Measurements from ENCODE around the gene MROH2B. TPM values are rescaled to one million over a fixed set of nuclear protein-coding genes. Genes with fewer than 3 reads are reported as not detected.

The MROH2B gene
- total RNA-seq, 2 donors from 2014 or later, result not detected

DNA sequence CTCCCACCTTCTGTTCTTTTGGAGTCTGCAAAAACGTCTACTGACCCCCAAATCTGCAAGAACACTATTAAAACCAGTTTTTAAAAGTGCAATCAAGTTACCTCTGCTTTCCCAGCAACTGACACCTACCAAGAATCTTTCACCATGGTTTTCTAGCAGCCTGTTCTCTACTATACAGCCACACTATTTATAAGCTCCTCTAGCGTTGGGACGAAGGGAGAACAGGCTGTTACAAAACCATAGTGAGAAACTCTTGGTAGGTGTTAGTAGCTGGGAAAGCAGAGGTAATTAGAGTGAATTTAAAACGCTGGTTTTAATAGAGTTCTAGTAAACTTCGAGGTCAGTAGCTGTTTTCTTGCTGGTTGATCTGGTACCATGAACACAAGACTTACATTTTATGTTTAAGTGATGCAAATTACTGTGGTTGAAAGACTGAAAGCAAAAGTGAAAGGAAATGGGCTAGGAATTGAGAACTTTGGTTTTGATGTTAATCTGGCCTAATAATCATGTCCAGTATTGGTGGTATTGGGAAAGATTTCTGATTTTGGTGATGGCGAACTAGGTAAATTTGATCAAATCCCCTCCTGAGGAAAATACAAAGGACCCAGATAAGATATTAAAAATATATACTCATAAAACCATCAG is 5.3 kb downstream of the MROH2B start:
- Histone ChIP-seq H3K9ac (ENCODE audit: low read depth in 2 of 2, low read length in 2 of 2) (no peak overlapping the region), H3K36me3 (no peaks in the 10 kb centered on the region), H3K27ac (no peak overlapping the region), H3K27me3 (no peaks in the 10 kb centered on the region), H3K4me1 (no peaks in the 10 kb centered on the region), H3K9me3 (no peaks in the 10 kb centered on the region), H3K4me3 (no peak overlapping the region)
- TF ChIP-seq CTCF (IDR thresholded peaks at IDR 0.05), result no peak
- intact Hi-C loops (cut with DNase I), result no loop called here
- no peak for DNase-seq

- H3K4me1 ChIP-seq, result no peaks in the 10 kb centered on the region
- no peaks in the 10 kb centered on the region for H3K27me3 ChIP-seq
- H3K36me3 ChIP-seq, result no peaks in the 10 kb centered on the region
- H3K27ac ChIP-seq, result no peak overlapping the region
- DNase-seq, result no peak
- no peak for TF ChIP-seq CTCF (IDR thresholded peaks at IDR 0.05)
- H3K9me3 ChIP-seq, result no peaks in the 10 kb centered on the region
- no peak overlapping the region for H3K4me3 ChIP-seq
- no peak overlapping the region for H3K9ac ChIP-seq (ENCODE audit: low read depth in 2 of 2, low read length in 2 of 2)
- intact Hi-C loops (cut with DNase I), result no loop called here
Observed at GRCh38 chr5:41057940-41058339, 13.2 kb downstream of the MROH2B start.

DNA sequence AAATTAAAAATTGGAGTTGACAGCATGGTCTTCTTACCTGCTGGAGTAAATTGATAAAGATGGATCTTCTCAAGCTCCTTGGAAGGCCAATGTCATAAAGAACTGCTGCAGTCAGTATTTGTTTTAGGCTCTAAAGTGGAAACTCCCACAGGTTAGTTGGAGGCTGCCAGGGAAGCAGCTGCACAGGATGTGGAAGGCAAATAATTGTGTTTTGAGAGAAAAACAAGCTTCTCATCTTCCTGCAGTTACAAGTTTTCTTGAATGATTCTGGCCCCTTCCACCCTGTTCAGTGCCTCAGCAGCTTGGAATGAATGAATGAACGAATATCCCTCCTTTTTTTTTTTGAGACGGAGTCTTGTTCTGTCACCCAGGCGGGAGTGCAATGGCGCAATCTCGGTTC is 13.9 kb downstream of the MROH2B start:
- Histone ChIP-seq H3K9ac (ENCODE audit: low read depth in 2 of 2, low read length in 2 of 2) (no peak overlapping the region), H3K4me1 (no peaks in the 10 kb centered on the region), H3K36me3 (no peaks in the 10 kb centered on the region), H3K4me3 (no peak overlapping the region), H3K27ac (no peak overlapping the region), H3K27me3 (no peaks in the 10 kb centered on the region), H3K9me3 (no peaks in the 10 kb centered on the region)
- intact Hi-C loops (cut with DNase I), result no loop called here
- no peak for TF ChIP-seq CTCF (IDR thresholded peaks at IDR 0.05)
- no peak for DNase-seq

GRCh38 chr5:41048986-41049385 is 22.2 kb downstream of the MROH2B start:
- intact Hi-C loops (cut with DNase I), result no loop called here
- DNase-seq, result no peak

DNA sequence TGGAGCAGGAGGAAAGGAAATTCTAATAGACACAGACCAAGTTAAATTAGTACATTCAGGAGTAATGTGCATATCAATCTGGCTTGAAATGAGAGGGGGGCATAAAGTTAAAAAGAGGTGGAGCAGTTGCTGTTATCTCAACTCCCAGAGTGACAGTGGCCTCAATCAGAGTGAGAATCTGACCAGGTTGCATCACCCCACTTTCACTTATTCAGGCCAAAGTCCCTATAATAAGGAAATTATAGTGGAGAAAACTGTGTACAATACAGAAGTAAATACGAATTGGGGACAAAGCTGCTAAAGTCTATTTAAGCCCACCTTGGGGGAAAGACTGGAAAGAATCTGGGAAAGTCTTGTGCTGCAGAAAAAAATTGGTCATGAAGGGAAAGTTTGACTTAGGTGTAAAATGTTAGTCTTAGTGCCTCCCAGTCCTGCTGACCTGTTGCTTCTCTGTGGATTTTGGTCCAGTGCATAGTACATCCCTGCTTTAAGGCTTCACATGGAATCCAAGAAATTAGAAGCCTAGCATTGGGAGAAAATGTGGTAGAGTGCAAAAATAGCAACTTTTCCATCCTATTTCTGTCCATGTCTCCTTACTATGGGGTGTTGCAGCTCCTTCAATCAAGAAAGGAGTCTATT is 27.9 kb downstream of the MROH2B start:
- H3K4me1 ChIP-seq, result no peaks in the 10 kb centered on the region
- H3K9ac ChIP-seq (ENCODE audit: low read depth in 2 of 2, low read length in 2 of 2), result no peak overlapping the region
- peak; percentile 20 for DNase-seq
- no peaks in the 10 kb centered on the region for H3K36me3 ChIP-seq
- H3K4me3 ChIP-seq, result no peak overlapping the region
- intact Hi-C loops (cut with DNase I), result no loop called here
- H3K27ac ChIP-seq, result no peak overlapping the region
- H3K27me3 ChIP-seq, result no peaks in the 10 kb centered on the region
- H3K9me3 ChIP-seq, result no peaks in the 10 kb centered on the region
- TF ChIP-seq CTCF (IDR thresholded peaks at IDR 0.05), result no peak

More at GRCh38 chr5:41048986-41049385, 22.2 kb downstream of the MROH2B start:
- TF ChIP-seq CTCF (IDR thresholded peaks at IDR 0.05), result no peak
- no peak overlapping the region for H3K4me3 ChIP-seq
- H3K27ac ChIP-seq, result no peak overlapping the region
- no peaks in the 10 kb centered on the region for H3K36me3 ChIP-seq
- H3K4me1 ChIP-seq, result no peaks in the 10 kb centered on the region
- H3K9me3 ChIP-seq, result no peaks in the 10 kb centered on the region
- H3K27me3 ChIP-seq, result no peaks in the 10 kb centered on the region
- no peak overlapping the region for H3K9ac ChIP-seq (ENCODE audit: low read depth in 2 of 2, low read length in 2 of 2)

Measured in colonic mucosa (tissue), 4 donors.